ENCODE results near the gene TEX44. TPM values are rescaled to one million over a fixed set of nuclear protein-coding genes. Genes with fewer than 3 reads are reported as not detected.

The TEX44 gene
- total and polyA plus RNA-seq, 9 of the 15 experiments (the other 6 are each of a cell fraction or from before 2014, with no cell fraction given): not detected

GRCh38 chr2:231545105-231545902, 47.4 kb upstream of the TEX44 start (continued):
- peak; percentile 80 for TF ChIP-seq ETV5 (CRISPR knock-in tag; IDR thresholded peaks at IDR 0.05; ENCODE audit: low read depth)
- no peak for TF ChIP-seq PBX2 (CRISPR knock-in tag; IDR thresholded peaks at IDR 0.05; ENCODE audit: low read depth)
- TF ChIP-seq PBX2 (tag; conservative IDR thresholded peaks at IDR 0.05; ENCODE audit: low read depth): peak; percentile 65; the same call in 1 of the 2 replicates
- TF ChIP-seq NFIC (IDR thresholded peaks at IDR 0.05): peak; percentile 30; the same call in 1 of the 2 replicates
- peak; percentile 83 for TF ChIP-seq SMAD4 (CRISPR knock-in tag; conservative IDR thresholded peaks at IDR 0.05)
- no peak for TF ChIP-seq PRPF4 (IDR thresholded peaks at IDR 0.05; ENCODE audit: insufficient read depth, low read depth, low read length, poor library complexity, severe bottlenecking)
- peak; percentile 94; the same call in 1 of the 2 replicates for TF ChIP-seq RNF2 (IDR thresholded peaks at IDR 0.05)
- peak; percentile 44; the same call in 1 of the 2 replicates for TF ChIP-seq EGR1 (conservative IDR thresholded peaks at IDR 0.05)
- TF ChIP-seq MLLT1 (IDR thresholded peaks at IDR 0.05): peak in 1 of 2 experiments; percentile 96; a peak in 2 of 4 replicates
- TF ChIP-seq ZNF174 (CRISPR knock-in tag; IDR thresholded peaks at IDR 0.05): no peak
- TF ChIP-seq CBFA2T3 (IDR thresholded peaks at IDR 0.05): peak; percentile 65
- peak; percentile 56; the same call in 1 of the 2 replicates for TF ChIP-seq CTBP1 (IDR thresholded peaks at IDR 0.05; ENCODE audit: borderline replicate concordance)
- TF ChIP-seq ETV1 (tag; conservative IDR thresholded peaks at IDR 0.05; ENCODE audit: low read depth): peak; percentile 94
- TF ChIP-seq ZBTB8A (IDR thresholded peaks at IDR 0.05; ENCODE audit: partially characterized antibody): no peak
- TF ChIP-seq ZNF639 (CRISPR knock-in tag; conservative IDR thresholded peaks at IDR 0.05 in 1 of 2, IDR thresholded peaks at IDR 0.05 in 1 of 2): 0 out of 4 replicates have a peak, but pooled peaks of 1 of the 2 experiments have one; percentile 27
- peak; percentile 58 for TF ChIP-seq BCOR (IDR thresholded peaks at IDR 0.05)
- TF ChIP-seq SPI1 (IDR thresholded peaks at IDR 0.05; ENCODE audit: borderline replicate concordance, low read depth, low read length): peak; percentile 58; the same call in 1 of the 2 replicates
- peak; percentile 70; the same call in 1 of the 2 replicates for TF ChIP-seq HDAC2 (IDR thresholded peaks at IDR 0.05)
- TF ChIP-seq NFE2L1 (tag; IDR thresholded peaks at IDR 0.05; ENCODE audit: borderline replicate concordance, low read depth): no peak
